Uterus (tissue), 2 donors: ENCODE data around the gene ACE.

ENCODE experiments used
- POLR2A ChIP-seq, 2 donors: fragments of 450-650 bp; IDR thresholded peaks; one replicate each; pipeline ENCODE4 v1.6.1; 2016; ENCODE audit warnings: antibody characterized with exemption in 2 of 2, mild to moderate bottlenecking in 1 of 2, moderate library complexity in 1 of 2
- TF ChIP-seq, protein P1 (sequence below), 4 experiments: fragments of 200-600 bp in 2 of 4; fragments of 450-650 bp in 2 of 4; sonication (generic) in 2 of 4; IDR thresholded peaks; one replicate each; pipeline ENCODE4 v1.5.1; 2016 to 2019; ENCODE audit warnings: antibody characterized with exemption in 4 of 4, mild to moderate bottlenecking in 2 of 4, moderate library complexity in 1 of 4

DNA sequence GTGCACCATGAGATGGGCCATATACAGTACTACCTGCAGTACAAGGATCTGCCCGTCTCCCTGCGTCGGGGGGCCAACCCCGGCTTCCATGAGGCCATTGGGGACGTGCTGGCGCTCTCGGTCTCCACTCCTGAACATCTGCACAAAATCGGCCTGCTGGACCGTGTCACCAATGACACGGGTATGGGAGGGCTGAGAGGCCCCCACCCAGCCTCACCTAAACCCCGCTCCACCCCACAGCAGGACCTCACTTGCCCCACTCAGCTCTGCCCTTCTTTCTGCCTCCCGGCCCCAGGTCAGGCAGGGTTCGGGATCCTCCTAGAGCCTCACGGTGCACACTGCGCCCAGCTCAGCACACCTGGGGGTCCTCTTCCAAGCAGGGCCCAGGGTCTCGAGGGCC, 5.6 kb downstream of the ACE start:
- TF ChIP-seq, protein P1, sequence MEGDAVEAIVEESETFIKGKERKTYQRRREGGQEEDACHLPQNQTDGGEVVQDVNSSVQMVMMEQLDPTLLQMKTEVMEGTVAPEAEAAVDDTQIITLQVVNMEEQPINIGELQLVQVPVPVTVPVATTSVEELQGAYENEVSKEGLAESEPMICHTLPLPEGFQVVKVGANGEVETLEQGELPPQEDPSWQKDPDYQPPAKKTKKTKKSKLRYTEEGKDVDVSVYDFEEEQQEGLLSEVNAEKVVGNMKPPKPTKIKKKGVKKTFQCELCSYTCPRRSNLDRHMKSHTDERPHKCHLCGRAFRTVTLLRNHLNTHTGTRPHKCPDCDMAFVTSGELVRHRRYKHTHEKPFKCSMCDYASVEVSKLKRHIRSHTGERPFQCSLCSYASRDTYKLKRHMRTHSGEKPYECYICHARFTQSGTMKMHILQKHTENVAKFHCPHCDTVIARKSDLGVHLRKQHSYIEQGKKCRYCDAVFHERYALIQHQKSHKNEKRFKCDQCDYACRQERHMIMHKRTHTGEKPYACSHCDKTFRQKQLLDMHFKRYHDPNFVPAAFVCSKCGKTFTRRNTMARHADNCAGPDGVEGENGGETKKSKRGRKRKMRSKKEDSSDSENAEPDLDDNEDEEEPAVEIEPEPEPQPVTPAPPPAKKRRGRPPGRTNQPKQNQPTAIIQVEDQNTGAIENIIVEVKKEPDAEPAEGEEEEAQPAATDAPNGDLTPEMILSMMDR (IDR thresholded peaks at IDR 0.05): no peak
- TF ChIP-seq POLR2A (IDR thresholded peaks at IDR 0.05): no peak
